ENCODE measurements around the gene ABCA3.

The ABCA3 gene

DNA sequence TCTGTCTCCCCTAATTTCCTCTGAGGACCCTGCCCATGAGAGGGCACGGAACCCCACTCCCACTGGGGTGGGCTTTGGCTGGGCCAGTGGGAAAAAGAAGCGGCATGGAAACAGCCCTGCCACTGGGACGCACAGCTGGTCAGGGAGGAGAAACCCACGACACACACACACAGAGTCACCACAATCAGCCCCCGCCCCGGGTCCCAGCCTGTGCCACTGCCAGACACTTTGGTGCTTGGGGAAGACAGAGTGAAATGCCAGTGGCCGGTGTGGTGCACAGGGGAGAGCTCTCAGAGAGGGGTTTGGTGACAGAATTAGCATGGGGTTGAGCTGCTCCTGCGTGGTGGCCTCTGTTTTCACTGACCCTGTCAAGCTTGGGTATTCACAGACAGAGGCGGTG lies 41.9 kb downstream of the ABCA3 start:
- H3K27me3 ChIP-seq (replicated peaks; ENCODE audit: control insufficient read depth, insufficient read depth, low read length): no peaks in the 10 kb centered on the region
- DNase-seq (ENCODE audit: extremely low read depth, insufficient read length): no peak
- H3K36me3 ChIP-seq (ENCODE audit: control insufficient read depth, insufficient read depth, low read length): no peaks in the 10 kb centered on the region
- H3K4me3 ChIP-seq (replicated peaks; ENCODE audit: low read depth, low read length): no peak overlapping the region
- TF ChIP-seq, protein P1, sequence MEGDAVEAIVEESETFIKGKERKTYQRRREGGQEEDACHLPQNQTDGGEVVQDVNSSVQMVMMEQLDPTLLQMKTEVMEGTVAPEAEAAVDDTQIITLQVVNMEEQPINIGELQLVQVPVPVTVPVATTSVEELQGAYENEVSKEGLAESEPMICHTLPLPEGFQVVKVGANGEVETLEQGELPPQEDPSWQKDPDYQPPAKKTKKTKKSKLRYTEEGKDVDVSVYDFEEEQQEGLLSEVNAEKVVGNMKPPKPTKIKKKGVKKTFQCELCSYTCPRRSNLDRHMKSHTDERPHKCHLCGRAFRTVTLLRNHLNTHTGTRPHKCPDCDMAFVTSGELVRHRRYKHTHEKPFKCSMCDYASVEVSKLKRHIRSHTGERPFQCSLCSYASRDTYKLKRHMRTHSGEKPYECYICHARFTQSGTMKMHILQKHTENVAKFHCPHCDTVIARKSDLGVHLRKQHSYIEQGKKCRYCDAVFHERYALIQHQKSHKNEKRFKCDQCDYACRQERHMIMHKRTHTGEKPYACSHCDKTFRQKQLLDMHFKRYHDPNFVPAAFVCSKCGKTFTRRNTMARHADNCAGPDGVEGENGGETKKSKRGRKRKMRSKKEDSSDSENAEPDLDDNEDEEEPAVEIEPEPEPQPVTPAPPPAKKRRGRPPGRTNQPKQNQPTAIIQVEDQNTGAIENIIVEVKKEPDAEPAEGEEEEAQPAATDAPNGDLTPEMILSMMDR (IDR thresholded peaks at IDR 0.05; ENCODE audit: insufficient read depth, low read length, poor library complexity, severe bottlenecking): no peak

DNA sequence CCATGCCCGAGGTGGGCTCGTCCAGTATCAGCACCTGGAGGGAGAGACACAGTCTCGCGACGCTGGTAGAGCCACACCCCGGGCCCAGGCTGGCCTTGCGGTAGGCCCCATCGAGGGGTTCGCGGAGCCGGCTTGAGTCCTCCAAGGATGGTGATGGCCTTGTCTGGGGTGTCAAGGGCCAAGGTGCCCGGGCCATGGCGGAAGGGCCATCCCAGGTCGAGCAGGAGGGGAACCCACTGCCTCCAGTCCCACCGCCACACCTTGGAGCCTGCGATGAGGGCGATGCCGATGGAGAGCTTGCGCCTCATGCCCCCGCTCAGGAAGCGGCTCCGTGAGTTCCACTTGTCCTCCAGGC lies 43.0 kb downstream of the ABCA3 start:
- TF ChIP-seq, protein P1 (IDR thresholded peaks at IDR 0.05; ENCODE audit: insufficient read depth, low read length, poor library complexity, severe bottlenecking): no peak

DNA sequence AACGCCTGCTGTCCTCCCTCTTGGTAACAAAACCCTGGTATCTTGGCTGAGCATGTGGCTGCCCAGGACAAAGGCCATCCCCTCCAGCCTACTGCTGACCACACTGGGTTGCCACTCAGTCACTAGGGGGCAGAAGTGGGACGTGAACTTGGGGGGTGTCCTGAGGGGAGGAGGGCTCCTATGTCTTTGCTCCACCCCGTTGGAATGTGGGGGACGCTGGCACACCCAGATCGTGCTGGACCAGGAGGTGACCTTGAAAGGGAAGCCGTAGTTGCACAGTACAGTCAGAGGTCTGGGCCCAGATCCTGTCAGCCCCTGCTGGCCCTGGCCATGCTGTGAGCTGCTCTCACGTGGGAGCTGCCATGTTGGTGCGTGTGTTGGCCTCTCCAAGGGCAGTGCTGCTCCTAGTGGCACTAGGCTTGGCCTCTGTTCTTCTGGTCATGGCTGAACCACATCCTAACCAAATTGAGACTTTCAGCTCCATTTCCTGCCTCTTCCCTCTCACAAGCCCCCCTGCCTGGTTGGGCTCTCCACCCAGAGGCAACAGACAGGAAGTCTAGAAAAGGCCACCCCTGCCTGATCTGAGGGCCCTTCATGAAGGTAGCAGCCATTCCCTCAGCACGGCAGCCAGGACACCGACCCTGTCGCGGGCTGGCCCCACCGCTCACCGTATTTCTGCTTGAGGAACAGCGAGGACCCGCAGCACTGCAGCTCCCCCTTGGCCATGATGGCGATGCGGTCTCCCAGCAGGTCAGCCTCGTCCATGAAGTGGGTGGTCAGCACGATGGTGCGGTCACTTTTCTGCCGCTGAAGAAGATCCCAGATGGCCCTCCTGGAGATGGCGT lies 43.6 kb downstream of the ABCA3 start:
- Histone ChIP-seq H3K36me3 (ENCODE audit: control insufficient read depth, insufficient read depth, low read length) (no peaks in the 10 kb centered on the region), H3K27me3 (replicated peaks; ENCODE audit: control insufficient read depth, insufficient read depth, low read length) (no peaks in the 10 kb centered on the region), H3K4me3 (replicated peaks; ENCODE audit: low read depth, low read length) (no peak overlapping the region)
- no peak for DNase-seq (ENCODE audit: extremely low read depth, insufficient read length)
- TF ChIP-seq, protein P1 (IDR thresholded peaks at IDR 0.05; ENCODE audit: insufficient read depth, low read length, poor library complexity, severe bottlenecking): peak; percentile 57

More for the DNA sequence above, 43.0 kb downstream of the ABCA3 start:
- no peak for DNase-seq (ENCODE audit: extremely low read depth, insufficient read length)
- no peak overlapping the region for H3K4me3 ChIP-seq (replicated peaks; ENCODE audit: low read depth, low read length)
- no peaks in the 10 kb centered on the region for H3K36me3 ChIP-seq (ENCODE audit: control insufficient read depth, insufficient read depth, low read length)
- no peaks in the 10 kb centered on the region for H3K27me3 ChIP-seq (replicated peaks; ENCODE audit: control insufficient read depth, insufficient read depth, low read length)

DNA sequence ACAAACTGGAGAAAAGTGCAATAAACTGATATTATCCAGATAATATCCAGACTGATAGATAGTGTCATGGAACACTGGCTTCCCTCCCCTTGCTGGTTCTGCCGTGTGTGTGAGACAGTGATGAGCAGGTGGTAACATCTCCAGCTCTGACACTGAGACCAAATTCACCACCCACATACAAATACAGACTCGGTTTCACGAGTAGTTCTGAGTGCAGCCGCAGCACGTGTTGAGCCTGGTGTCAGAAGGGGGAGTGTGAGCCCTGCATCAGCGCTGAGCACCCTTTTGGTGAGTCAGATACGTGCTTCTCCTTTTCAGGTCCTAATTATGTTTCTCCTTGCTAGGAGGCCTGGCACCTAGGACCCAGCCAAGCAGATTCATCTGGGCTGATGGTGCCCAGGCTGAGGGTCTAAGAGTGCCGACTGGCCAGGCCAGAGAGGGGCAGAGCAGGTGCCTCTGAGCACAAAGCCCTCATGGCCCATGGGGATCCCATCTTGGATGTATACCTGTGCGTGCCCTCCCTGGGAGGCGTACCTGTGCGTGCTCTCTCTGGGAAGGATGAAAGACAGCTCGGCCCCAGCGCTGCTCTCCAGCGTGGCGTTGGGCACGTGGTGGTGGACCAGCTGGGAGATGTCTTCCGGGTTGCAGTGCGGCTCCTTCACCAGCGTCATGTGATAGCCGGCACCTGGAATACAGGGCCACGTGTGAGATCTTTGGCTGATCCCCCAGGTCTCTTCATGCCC lies 45.3 kb downstream of the ABCA3 start:
- Histone ChIP-seq H3K27me3 (replicated peaks; ENCODE audit: control insufficient read depth, insufficient read depth, low read length) (no peaks in the 10 kb centered on the region), H3K36me3 (ENCODE audit: control insufficient read depth, insufficient read depth, low read length) (no peaks in the 10 kb centered on the region), H3K4me3 (replicated peaks; ENCODE audit: low read depth, low read length) (no peak overlapping the region)
- DNase-seq (ENCODE audit: extremely low read depth, insufficient read length): peak; percentile 35
- TF ChIP-seq, protein P1 (IDR thresholded peaks at IDR 0.05; ENCODE audit: insufficient read depth, low read length, poor library complexity, severe bottlenecking): no peak

DNA sequence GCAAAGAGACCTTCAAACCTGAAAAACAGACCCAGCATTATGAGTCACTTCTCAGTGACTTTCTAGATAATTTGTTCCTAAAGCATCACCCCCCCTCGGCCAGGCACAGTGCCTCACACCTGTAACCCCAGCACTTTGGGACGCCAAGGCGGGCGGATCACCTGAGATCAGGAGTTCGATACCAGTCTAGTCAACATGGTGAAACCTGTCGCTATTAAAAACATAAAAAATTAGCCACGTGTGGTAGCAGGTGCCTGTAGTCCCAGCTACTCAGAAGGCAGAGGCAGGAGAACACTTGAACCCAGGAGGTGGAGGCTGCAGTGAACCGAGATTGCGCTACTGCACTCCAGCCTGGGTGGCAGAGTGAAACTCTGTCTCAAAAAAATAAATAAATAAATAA lies 48.3 kb downstream of the ABCA3 start:
- Histone ChIP-seq H3K27me3 (replicated peaks; ENCODE audit: control insufficient read depth, insufficient read depth, low read length) (no peaks in the 10 kb centered on the region), H3K36me3 (ENCODE audit: control insufficient read depth, insufficient read depth, low read length) (no peaks in the 10 kb centered on the region), H3K4me3 (replicated peaks; ENCODE audit: low read depth, low read length) (no peak overlapping the region)
- DNase-seq (ENCODE audit: extremely low read depth, insufficient read length): no peak
- TF ChIP-seq, protein P1 (IDR thresholded peaks at IDR 0.05; ENCODE audit: insufficient read depth, low read length, poor library complexity, severe bottlenecking): no peak

Data from GM06990 (cell line).